ENCODE measurements around the gene NR2C1.
"Not testable (repeated sequence)": the region's sequence is repeated elsewhere in the genome, so short reads cannot be mapped to it uniquely, and the experiment has no call there.

The NR2C1 gene

DNA sequence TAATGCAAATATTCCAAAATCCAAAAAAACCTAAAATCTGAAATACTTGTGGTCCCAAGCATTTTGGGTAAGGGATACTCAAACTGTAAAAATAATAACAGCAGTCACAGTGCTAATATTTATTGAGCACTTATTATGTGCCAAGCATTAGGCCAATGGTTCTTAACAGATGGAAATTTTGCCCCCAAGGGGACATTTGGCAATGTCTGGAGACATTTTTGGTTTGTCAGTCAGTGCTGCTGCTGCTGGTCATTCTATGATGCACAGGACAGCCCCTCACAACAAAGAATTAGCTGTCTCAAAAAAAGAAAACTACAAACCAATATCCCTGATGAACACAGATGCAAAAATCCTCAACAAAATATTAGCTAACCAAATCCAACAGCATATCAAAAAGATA lies 75.7 kb downstream of the NR2C1 start:
- H3K4me3 Mint-ChIP-seq: no peak overlapping the region
- peaks cover 31% of the 10 kb centered on the region for H3K36me3 Mint-ChIP-seq
- no peaks in the 10 kb centered on the region for H3K27me3 Mint-ChIP-seq
- peaks cover 35% of the 10 kb centered on the region for H3K4me1 Mint-ChIP-seq
- no peak overlapping the region for H3K27ac Mint-ChIP-seq
- no peaks in the 10 kb centered on the region for H3K9me3 Mint-ChIP-seq
- ATAC-seq: no peak

- Mint-ChIP-seq H3K4me1 (peaks cover 31% of the 10 kb centered on the region), H3K27ac (no peak overlapping the region), H3K4me3 (no peak overlapping the region), H3K9me3 (no peaks in the 10 kb centered on the region), H3K36me3 (peaks cover 37% of the 10 kb centered on the region), H3K27me3 (no peaks in the 10 kb centered on the region)
- no peak for ATAC-seq
These were observed 76.4 kb downstream of the NR2C1 start for GRCh38 chr12:94997061-94997460.

DNA sequence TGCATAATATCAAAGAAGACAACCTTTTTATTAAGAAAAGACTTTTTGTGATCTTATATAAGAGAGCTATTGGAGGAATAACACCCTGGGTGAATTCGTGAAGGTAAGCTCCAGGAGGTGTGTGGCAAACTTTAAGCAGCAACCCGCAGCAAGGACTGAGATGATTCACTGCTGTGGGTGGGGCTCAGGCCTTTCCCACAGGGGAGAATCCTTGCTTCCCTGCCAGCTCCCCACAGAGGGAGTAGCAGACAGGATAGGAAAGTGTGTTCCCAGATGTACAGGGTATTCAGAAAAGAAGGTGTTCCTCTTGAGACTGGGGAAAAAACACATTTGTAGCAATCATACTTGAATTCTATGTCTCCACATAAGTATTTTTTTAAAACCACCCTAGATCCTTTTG lies 79.1 kb downstream of the NR2C1 start:
- H3K4me1 Mint-ChIP-seq: peaks cover 21% of the 10 kb centered on the region
- H3K27me3 Mint-ChIP-seq: no peaks in the 10 kb centered on the region
- H3K36me3 Mint-ChIP-seq: peaks cover 41% of the 10 kb centered on the region
- H3K4me3 Mint-ChIP-seq: no peak overlapping the region
- no peak for ATAC-seq
- H3K9me3 Mint-ChIP-seq: no peaks in the 10 kb centered on the region
- H3K27ac Mint-ChIP-seq: no peak overlapping the region

- not testable (repeated sequence) for ATAC-seq, H3K27me3 Mint-ChIP-seq, H3K4me3 Mint-ChIP-seq, H3K27ac Mint-ChIP-seq, H3K9me3 Mint-ChIP-seq
- H3K36me3 Mint-ChIP-seq: peaks cover 41% of the 10 kb centered on the region
- peaks cover 20% of the 10 kb centered on the region for H3K4me1 Mint-ChIP-seq
These were observed 79.6 kb downstream of the NR2C1 start for GRCh38 chr12:94993855-94994254.

- Mint-ChIP-seq H3K4me1 (peaks cover 13% of the 10 kb centered on the region), H3K4me3 (no peak overlapping the region), H3K9me3 (no peaks in the 10 kb centered on the region), H3K27me3 (no peaks in the 10 kb centered on the region), H3K36me3 (peaks cover 57% of the 10 kb centered on the region), H3K27ac (no peak overlapping the region)
- no peak for ATAC-seq
These were observed 83.2 kb downstream of the NR2C1 start for GRCh38 chr12:94990222-94990621.

- ATAC-seq: no peak
- no peak overlapping the region for H3K4me3 Mint-ChIP-seq
- H3K27me3 Mint-ChIP-seq: no peaks in the 10 kb centered on the region
- no peaks in the 10 kb centered on the region for H3K9me3 Mint-ChIP-seq
- peaks cover 19% of the 10 kb centered on the region for H3K4me1 Mint-ChIP-seq
- H3K27ac Mint-ChIP-seq: no peak overlapping the region
- peaks cover 57% of the 10 kb centered on the region for H3K36me3 Mint-ChIP-seq
These were observed 84.9 kb downstream of the NR2C1 start for GRCh38 chr12:94988471-94988870.

- ATAC-seq: no peak
- no peak overlapping the region for H3K4me3 Mint-ChIP-seq
- no peak overlapping the region for H3K27ac Mint-ChIP-seq
- H3K9me3 Mint-ChIP-seq: no peaks in the 10 kb centered on the region
- no peaks in the 10 kb centered on the region for H3K27me3 Mint-ChIP-seq
- peaks cover 61% of the 10 kb centered on the region for H3K36me3 Mint-ChIP-seq
- peaks cover 19% of the 10 kb centered on the region for H3K4me1 Mint-ChIP-seq
These were observed 85.6 kb downstream of the NR2C1 start for GRCh38 chr12:94987801-94988200.

- Mint-ChIP-seq H3K4me3 (no peak overlapping the region), H3K36me3 (peaks cover 55% of the 10 kb centered on the region), H3K27ac (no peak overlapping the region), H3K27me3 (no peaks in the 10 kb centered on the region), H3K4me1 (peaks cover 19% of the 10 kb centered on the region), H3K9me3 (no peaks in the 10 kb centered on the region)
- ATAC-seq: no peak
These were observed 86.2 kb downstream of the NR2C1 start for GRCh38 chr12:94987076-94987669.

GRCh38 chr12:94985099-94985498 lies 88.3 kb downstream of the NR2C1 start:
- H3K9me3 Mint-ChIP-seq, H3K4me3 Mint-ChIP-seq, H3K27me3 Mint-ChIP-seq, ATAC-seq, H3K27ac Mint-ChIP-seq: not testable (repeated sequence)
- H3K4me1 Mint-ChIP-seq: peaks cover 19% of the 10 kb centered on the region
- H3K36me3 Mint-ChIP-seq: peaks cover 47% of the 10 kb centered on the region

DNA sequence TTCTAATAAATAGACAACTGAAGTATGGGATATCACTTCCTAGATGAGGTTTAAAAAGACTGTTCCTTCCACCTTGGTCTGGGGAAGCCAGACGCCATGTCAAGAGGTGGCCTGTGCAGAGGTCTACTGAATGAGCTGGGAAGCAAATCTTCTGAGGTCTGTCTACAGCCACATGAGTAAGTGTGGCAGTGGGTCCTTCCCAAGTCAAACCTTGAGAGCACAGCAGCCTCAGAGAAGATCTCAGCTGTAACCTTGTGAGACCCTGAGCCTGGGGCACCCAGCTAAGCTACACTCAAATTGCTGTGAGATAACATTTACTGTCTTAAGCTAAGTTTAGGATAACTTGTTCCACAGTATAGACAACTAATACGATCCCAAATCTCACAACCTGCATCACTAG lies 90.1 kb downstream of the NR2C1 start:
- ATAC-seq: no peak
- no peak overlapping the region for H3K4me3 Mint-ChIP-seq
- no peaks in the 10 kb centered on the region for H3K27me3 Mint-ChIP-seq
- H3K4me1 Mint-ChIP-seq: peaks cover 13% of the 10 kb centered on the region
- no peaks in the 10 kb centered on the region for H3K9me3 Mint-ChIP-seq
- H3K36me3 Mint-ChIP-seq: peaks cover 42% of the 10 kb centered on the region
- no peak overlapping the region for H3K27ac Mint-ChIP-seq

- ATAC-seq: no peak
- Mint-ChIP-seq H3K27ac (no peak overlapping the region), H3K36me3 (peaks cover 39% of the 10 kb centered on the region), H3K27me3 (no peaks in the 10 kb centered on the region), H3K9me3 (no peaks in the 10 kb centered on the region), H3K4me1 (peaks cover 6% of the 10 kb centered on the region), H3K4me3 (no peak overlapping the region)
These were observed 91.0 kb downstream of the NR2C1 start for GRCh38 chr12:94982456-94982855.

GRCh38 chr12:94980577-94980976 lies 92.8 kb downstream of the NR2C1 start:
- Mint-ChIP-seq H3K27ac (no peak overlapping the region), H3K9me3 (no peaks in the 10 kb centered on the region), H3K27me3 (no peaks in the 10 kb centered on the region), H3K36me3 (peaks cover 30% of the 10 kb centered on the region), H3K4me3 (no peak overlapping the region), H3K4me1 (peaks cover 6% of the 10 kb centered on the region)
- ATAC-seq: no peak

- ATAC-seq: no peak
- Mint-ChIP-seq H3K9me3 (no peaks in the 10 kb centered on the region), H3K4me1 (peaks cover 6% of the 10 kb centered on the region), H3K4me3 (no peak overlapping the region), H3K27ac (no peak overlapping the region), H3K27me3 (no peaks in the 10 kb centered on the region), H3K36me3 (peaks cover 35% of the 10 kb centered on the region)
These were observed 93.5 kb downstream of the NR2C1 start for GRCh38 chr12:94979941-94980340.

DNA sequence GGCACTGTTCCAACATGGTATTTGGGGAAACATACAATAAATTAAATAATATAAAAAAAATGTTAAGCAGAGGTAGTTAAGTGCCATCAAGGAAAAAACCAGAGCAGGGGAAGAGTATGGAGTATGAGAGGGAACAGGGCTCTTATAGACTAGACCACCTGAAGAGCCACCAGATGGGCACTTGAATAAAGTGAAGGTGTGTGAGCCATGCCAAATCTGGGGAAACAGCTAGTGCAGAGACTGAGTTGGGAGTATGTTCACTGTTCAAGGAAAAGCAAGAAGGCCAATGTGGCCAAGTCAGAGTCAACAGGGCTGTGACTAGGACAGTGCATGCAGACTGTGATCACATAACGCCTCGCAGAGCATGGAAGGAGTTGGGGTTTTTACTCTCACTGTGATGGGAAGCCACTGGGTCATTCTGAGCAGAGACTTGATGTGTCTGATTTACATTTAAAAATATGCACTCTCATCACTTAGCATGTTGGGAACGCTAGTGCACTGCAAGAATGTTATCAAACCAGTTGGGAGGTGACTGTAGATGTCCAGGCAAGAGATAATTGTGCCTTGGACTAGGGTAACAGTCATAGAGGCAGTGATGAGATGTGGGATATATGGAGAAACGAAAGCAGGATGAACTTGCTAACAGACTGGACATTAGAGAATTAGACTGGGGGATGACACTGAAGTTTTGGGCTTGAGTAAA lies 95.5 kb downstream of the NR2C1 start:
- Mint-ChIP-seq H3K27ac (no peak overlapping the region), H3K9me3 (no peaks in the 10 kb centered on the region), H3K36me3 (peaks cover 34% of the 10 kb centered on the region), H3K4me3 (no peak overlapping the region), H3K4me1 (no peaks in the 10 kb centered on the region), H3K27me3 (no peaks in the 10 kb centered on the region)
- ATAC-seq: no peak

GRCh38 chr12:94973221-94973620 lies 100.2 kb downstream of the NR2C1 start:
- Mint-ChIP-seq H3K9me3 (no peaks in the 10 kb centered on the region), H3K4me3 (no peak overlapping the region), H3K4me1 (peaks cover 22% of the 10 kb centered on the region), H3K27me3 (no peaks in the 10 kb centered on the region), H3K27ac (no peak overlapping the region), H3K36me3 (peaks cover 51% of the 10 kb centered on the region)
- no peak for ATAC-seq

DNA sequence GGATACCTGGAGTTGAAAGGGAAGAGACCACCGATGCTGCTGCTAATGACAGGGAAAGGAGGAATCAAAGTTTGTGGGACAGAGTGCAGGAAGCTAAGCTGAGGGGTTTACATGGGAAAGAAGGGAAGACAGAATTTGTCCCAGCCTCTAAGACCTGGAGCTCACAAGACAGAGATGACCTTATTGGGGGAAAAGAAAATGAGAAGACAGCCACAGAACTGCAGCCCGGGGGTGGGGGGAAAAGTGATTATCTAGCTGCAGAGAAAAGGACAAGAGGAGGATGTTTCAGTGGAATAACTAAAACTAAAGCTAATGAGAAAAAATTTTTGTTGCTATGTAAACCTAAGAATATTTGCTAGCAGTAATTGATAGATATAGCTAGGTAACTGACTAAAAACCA lies 100.6 kb downstream of the NR2C1 start:
- no peak for ATAC-seq
- H3K9me3 Mint-ChIP-seq: no peaks in the 10 kb centered on the region
- peaks cover 24% of the 10 kb centered on the region for H3K4me1 Mint-ChIP-seq
- no peak overlapping the region for H3K27ac Mint-ChIP-seq
- H3K36me3 Mint-ChIP-seq: peaks cover 48% of the 10 kb centered on the region
- no peak overlapping the region for H3K4me3 Mint-ChIP-seq
- no peaks in the 10 kb centered on the region for H3K27me3 Mint-ChIP-seq

Measured in stimulated activated memory B cell treated with anti-CD40 and anti-IgM and Interleukin-4, amounts not matched to agents 10 μg/mL and 1 μg/mL and 100 μg/mL, for 72 hours (primary cell).